Heart left ventricle (tissue), 16 donors: Measurements from ENCODE around the gene NIM1K. TPM values are rescaled to one million over a fixed set of nuclear protein-coding genes. Genes with fewer than 3 reads are reported as not detected.
A peak's percentile ranks its signal among the peaks of the same experiment; 100 is the strongest.

Source experiments
- ATAC-seq, 4 donors: fragments of 200-7000 bp; cut with Tn5 transposase; one replicate each; pipeline ENCODE4 v1.9.1; 2020 to 2022; ENCODE audit warnings: moderate library complexity in 4 of 4, mild to moderate bottlenecking in 3 of 4, moderate number of reproducible peaks in 1 of 4
- DNase-seq, 5 donors: peaks; one replicate each; pipeline ENCODE4 v3.0.0-alpha.2; 2020
- H3K27ac ChIP-seq, 12 donors: fragments of 200-600 bp; sonication (generic) in 4 of 12; one replicate each; pipeline versions ENCODE4 v1.5.0 to v1.8.0; 2016 to 2022; ENCODE audit warnings: mild to moderate bottlenecking in 2 of 12
- H3K27me3 ChIP-seq, 9 donors: fragments of 200-600 bp; sonication (generic) in 2 of 9; one replicate each; pipeline versions ENCODE4 v1.5.1 to v1.8.0; 2016 to 2022; ENCODE audit warnings: mild to moderate bottlenecking in 3 of 9
- H3K36me3 ChIP-seq, 9 donors: fragments of 200-600 bp; sonication (generic) in 2 of 9; one replicate each; pipeline versions ENCODE4 v1.5.0 to v1.8.0; 2018 to 2022; ENCODE audit warnings: mild to moderate bottlenecking in 2 of 9
- H3K4me1 ChIP-seq, 12 donors: fragments of 200-600 bp; sonication (generic) in 4 of 12; one replicate each; pipeline versions ENCODE4 v1.5.0 to v1.8.0; 2016 to 2022; ENCODE audit warnings: mild to moderate bottlenecking in 3 of 12
- H3K4me3 ChIP-seq, 12 donors: fragments of 200-600 bp; sonication (generic) in 4 of 12; one replicate each; pipeline versions ENCODE4 v1.5.0 to v1.8.0; 2017 to 2022; ENCODE audit warnings: mild to moderate bottlenecking in 9 of 12, moderate library complexity in 4 of 12
- H3K9me3 ChIP-seq, 12 donors: fragments of 200-600 bp; sonication (generic) in 4 of 12; one replicate each; pipeline versions ENCODE4 v1.5.0 to v1.8.0; 2016 to 2022; ENCODE audit warnings: mild to moderate bottlenecking in 1 of 12
- CTCF ChIP-seq, 12 donors: fragments of 200-600 bp; sonication (generic) in 4 of 12; IDR thresholded peaks; one replicate each; pipeline versions ENCODE4 v1.5.0 to v1.8.0; 2018 to 2022; ENCODE audit warnings: antibody characterized with exemption in 12 of 12, mild to moderate bottlenecking in 5 of 12
- POLR2A ChIP-seq, 2 donors: fragments of 450-650 bp; IDR thresholded peaks; one replicate each; pipeline ENCODE4 v1.6.1; 2017; ENCODE audit warnings: antibody characterized with exemption in 2 of 2, mild to moderate bottlenecking in 2 of 2, moderate library complexity in 2 of 2
- WGBS, 4 donors: extraction: QIAGEN DNeasy Blood & Tissue Kit in 2 of 4; methylation state at CpG; one replicate each; pipeline versions ENCODE4 v1.1.5 to v1.1.7; 2013 to 2018; 5-methylcytosine and 5-hydroxymethylcytosine counted together
- intact Hi-C, 10 donors: fragments of 100-400 bp; cut with DNase I; formaldehyde crosslinking; loops; one replicate each; pipeline versions ENCODE4 v1.11.1 to v1.14.2; 2022
- long read RNA-seq, 3 donors: library from polyadenylated mRNA; unstranded; transcript quantifications; one replicate each; pipeline ENCODE4 v2.0.0, GENCODE V29; 2020 to 2021
- polyA plus RNA-seq, 2 donors: library from polyadenylated mRNA; stranded (reverse); fragments of 200-250 nt; gene quantifications; one replicate each; pipeline ENCODE4 v1.2.3, GENCODE V29; 2013
- total RNA-seq, 9 donors: library from RNA; depleted of rRNA in 2 of 9; stranded (reverse); fragments of >200 nt in 2 of 9; fragmentation: NEBNext Ultra II Directional in 3 of 9; extraction: Animal tissue kit (Norgen Biotek cat#: 25700) in 3 of 9; gene quantifications; one replicate each; pipeline versions ENCODE4 v1.1.0 to v1.2.4, GENCODE V29; 2016 to 2023
- donor health status: ischemic (EF 13 %, LVEDD 7.1; RV severe dilation, severe dysfunction).
- donor health status: healthy with polysubstance abuse.
- donor health status: DM: no; HTN: yes; CAD: no.
- donor health status: DM: no; HTN: no; CAD: no.
- donor health status: ischemic (EF 25% LVEDD 6.9; RV normal size, moderate dysfunction).
- donor health status: ischemic (EF 25% LVEDD 5.7; RV mildly dilated, moderate dysfunction).
- donor health status: healthy.
- donor health status: DM: yes; HTN: yes; CAD: no.
- donor health status: ischemic (EF 35%, LVEDD 5.7; RV mildly dilated, moderate dysfunction).
- donor health status: nonischemic (EF 11% LVEDD 7.7; RV severe dilation, severe dysfunction).
- donor health status: DM: yes; HTN: yes; CAD: no.
- donor health status: PGD.
- donor health status: ischemic (EF 29% LVEDD 5.4; RV normal size, mild dysfunction).
- donor health status: nonischemic (EF 23%, LVEDD 6.1; RV moderate dilation, normal function).

The NIM1K gene
- 1 to 10 TPM in 1 of 9 donors, under 1 TPM in 6, not detected in 2; 0.16 to 1.4 (median 0.45) TPM for total RNA-seq
- under 1 TPM; 0.11 to 0.24 TPM for polyA plus RNA-seq
- long read RNA-seq, donor 1, result 0 reads
- long read RNA-seq, donor 2, partial matches to known transcripts, result 0 of 1 reads
- long read RNA-seq, donor 2, other reads (novel, unspliced or antisense), result 0 of 1 reads
- long read RNA-seq, donor 3, result 0 reads

GRCh38 chr5:43191740-43192557 is at the start of gene NIM1K:
Gene NIM1K (plus strand): TSS chr5:43192225. CDS start chr5:43245776, 53,551 bp downstream.
- Histone ChIP-seq H3K27me3 (peaks cover 0 to 19% (median 0%) of the 10 kb centered on the region in 9 donors), H3K4me3 (peak within 1 kb of the TSS; percentile 33 to 71 (median 61)), H3K4me1 (peaks cover 0 to 30% (median 17%) of the 10 kb centered on the region in 12 donors), H3K36me3 (no peaks in the 10 kb centered on the region), H3K9me3 (no peaks in the 10 kb centered on the region), H3K27ac (peak within 1 kb of the TSS in 3 of 12 donors; percentile 14 to 40 (median 37))
- no peak for TF ChIP-seq CTCF (IDR thresholded peaks at IDR 0.05)
- no peak for TF ChIP-seq POLR2A (IDR thresholded peaks at IDR 0.05)
- 1 to 2% (median 1%) methylated on average over 30 to 64 of the region's 64 CpGs for WGBS, 4 donors
- ATAC-seq, result peak; percentile 70 to 93 (median 89)
- intact Hi-C loops, result loop anchor here in 1 of 10 donors (5.0 kb wide), 1 partner anchor 70 kb away; the partner anchor contains the start of gene ZNF131
- DNase-seq, result peak; percentile 64 to 80 (median 72)

GRCh38 chr5:43145071-43145470 is 47.0 kb upstream of the NIM1K start:
- intact Hi-C loops, result no loop called here
- no peak for TF ChIP-seq POLR2A (IDR thresholded peaks at IDR 0.05)
- TF ChIP-seq CTCF (IDR thresholded peaks at IDR 0.05), result no peak
- H3K27me3 ChIP-seq, result no peaks in the 10 kb centered on the region
- 95 to 99% (median 97%) methylated on average over 3 of the region's 3 CpGs for WGBS, 4 donors
- DNase-seq, result no peak
- no peaks in the 10 kb centered on the region for H3K9me3 ChIP-seq
- H3K4me3 ChIP-seq, result no peak overlapping the region
- no peak for ATAC-seq
- H3K36me3 ChIP-seq, result peaks cover 0 to 41% (median 23%) of the 10 kb centered on the region in 9 donors
- no peak overlapping the region for H3K27ac ChIP-seq
- peaks cover 0 to 9% (median 0%) of the 10 kb centered on the region in 12 donors for H3K4me1 ChIP-seq

GRCh38 chr5:43146958-43147357 is 45.1 kb upstream of the NIM1K start:
- H3K4me3 ChIP-seq, result no peak overlapping the region
- TF ChIP-seq POLR2A (IDR thresholded peaks at IDR 0.05), result no peak
- no peak for TF ChIP-seq CTCF (IDR thresholded peaks at IDR 0.05)
- DNase-seq (no peak), ATAC-seq (no peak)
- WGBS, 4 donors, result 97 to 99% (median 98%) methylated on average over 1 of the region's 1 CpG
- H3K27me3 ChIP-seq, result no peaks in the 10 kb centered on the region
- H3K4me1 ChIP-seq, result peaks cover 0 to 6% (median 0%) of the 10 kb centered on the region in 12 donors
- peaks cover 0 to 45% (median 22%) of the 10 kb centered on the region in 9 donors for H3K36me3 ChIP-seq
- H3K27ac ChIP-seq, result no peak overlapping the region
- intact Hi-C loops, result no loop called here
- no peaks in the 10 kb centered on the region for H3K9me3 ChIP-seq

GRCh38 chr5:43148417-43148816 is 43.6 kb upstream of the NIM1K start:
- intact Hi-C loops, result no loop called here
- no peak overlapping the region for H3K27ac ChIP-seq
- H3K36me3 ChIP-seq, result peaks cover 0 to 37% (median 16%) of the 10 kb centered on the region in 9 donors
- no peak for ATAC-seq
- no peak for TF ChIP-seq CTCF (IDR thresholded peaks at IDR 0.05)
- TF ChIP-seq POLR2A (IDR thresholded peaks at IDR 0.05), result no peak
- H3K4me1 ChIP-seq, result peaks cover 0 to 12% (median 0%) of the 10 kb centered on the region in 12 donors
- H3K9me3 ChIP-seq, result no peaks in the 10 kb centered on the region
- H3K4me3 ChIP-seq, result no peak overlapping the region
- 76 to 88% (median 82%) methylated on average over 1 of the region's 1 CpG for WGBS, 4 donors
- H3K27me3 ChIP-seq, result no peaks in the 10 kb centered on the region
- no peak for DNase-seq
